PC-3 (cell line): ENCODE data around the gene FLT3. TPM values are rescaled to one million over a fixed set of nuclear protein-coding genes. Genes with fewer than 3 reads are reported as not detected.
"Not testable (repeated sequence)": the region's sequence is repeated elsewhere in the genome, so short reads cannot be mapped to it uniquely, and the experiment has no call there.

Experiments
- ATAC-seq: fragments of 200-7000 bp; cut with Tn5 transposase; 2 replicates; pipeline ENCODE4 v1.9.1; 2020; ENCODE audit warnings: mild to moderate bottlenecking, moderate library complexity
- BruUV-seq: library from RNA; stranded (reverse); fragments of 400-500 nt; replicated peaks from 2 replicates; lab custom pipeline; 2021; lab: Mats Ljungman, UMichigan
- CTCF ChIA-PET: fragments of 300-600 bp; sonication (Branson Sonifier 250); formaldehyde crosslinking; loops from one replicate; lab custom pipeline; 2022; ENCODE audit warnings: antibody characterized with exemption; lab: Charles Lee
- POLR2A ChIA-PET: fragments of 300-600 bp; sonication (Branson Sonifier 250); formaldehyde crosslinking; loops from one replicate; lab custom pipeline; 2022; ENCODE audit warnings: antibody characterized with exemption; ENCODE audit not compliant: unreplicated experiment; lab: Charles Lee
- DNase-seq: peaks from one replicate; pipeline ENCODE4 v3.0.0-alpha.2; 2015
- H2AFZ ChIP-seq: fragments of 300-600 bp; sonication (generic); 2 replicates; pipeline ENCODE4 v1.6.0; 2016; ENCODE audit warnings: antibody characterized with exemption, low read length
- H3F3A ChIP-seq: fragments of 300-600 bp; sonication (generic); one replicate; pipeline ENCODE4 v1.6.0; 2017; ENCODE audit warnings: antibody characterized with exemption, low read length, control low read depth, mild to moderate bottlenecking; ENCODE audit not compliant: unreplicated experiment
- H3K27ac ChIP-seq: fragments of 300-600 bp; sonication (generic); 2 replicates; pipeline ENCODE4 v1.5.1; 2016; ENCODE audit warnings: mild to moderate bottlenecking, low read length
- H3K27me3 ChIP-seq: fragments of 300-600 bp; sonication (generic); 2 replicates; pipeline ENCODE4 v1.6.1; 2016; ENCODE audit warnings: low read length, mixed read lengths
- H3K36me3 ChIP-seq: fragments of 300-600 bp; sonication (generic); 2 replicates; pipeline ENCODE4 v1.6.1; 2016; ENCODE audit warnings: low read depth, mixed run types, low read length, mixed read lengths
- H3K4me1 ChIP-seq: fragments of 300-600 bp; sonication (generic); 2 replicates; pipeline ENCODE4 v1.5.1; 2016; ENCODE audit warnings: low read length; ENCODE audit not compliant: insufficient read depth
- H3K4me2 ChIP-seq: fragments of 300-600 bp; sonication (generic); 2 replicates; pipeline ENCODE4 v1.6.0; 2016; ENCODE audit warnings: low read length
- H3K4me3 ChIP-seq: fragments of 300-600 bp; sonication (generic); 2 replicates; pipeline ENCODE4 v1.5.1; 2016; ENCODE audit warnings: mild to moderate bottlenecking, low read length, mixed read lengths
- H3K79me2 ChIP-seq: fragments of 300-600 bp; sonication (generic); 2 replicates; pipeline ENCODE4 v1.6.1; 2017; ENCODE audit warnings: low read length, mixed read lengths
- H3K9ac ChIP-seq: fragments of 300-600 bp; sonication (generic); 2 replicates; pipeline ENCODE4 v1.6.0; 2016; ENCODE audit warnings: mild to moderate bottlenecking, low read length
- H3K9me2 ChIP-seq: fragments of 300-600 bp; sonication (generic); replicated peaks from 2 replicates; pipeline ENCODE4 v1.6.1; 2016; ENCODE audit warnings: mixed run types, low read length, mixed read lengths
- H3K9me3 ChIP-seq: fragments of 300-600 bp; sonication (generic); 2 replicates; pipeline ENCODE4 v1.6.1; 2016; ENCODE audit warnings: low read length, mixed read lengths
- H4K20me1 ChIP-seq: fragments of 300-600 bp; sonication (generic); 2 replicates; pipeline ENCODE4 v1.6.1; 2016; ENCODE audit warnings: low read length, mixed read lengths
- EZH2 ChIP-seq: fragments of 300-600 bp; sonication (generic); IDR thresholded peaks from one replicate; pipeline ENCODE4 v1.6.1; 2017; ENCODE audit warnings: antibody characterized with exemption, mild to moderate bottlenecking, low read length; ENCODE audit not compliant: unreplicated experiment
- EZH2phosphoT487 ChIP-seq: fragments of 300-600 bp; sonication (generic); IDR thresholded peaks from 2 replicates; pipeline ENCODE4 v1.6.1; 2018; ENCODE audit warnings: mild to moderate bottlenecking, antibody characterized with exemption, low read length, borderline replicate concordance
- intact Hi-C: fragments of 100-400 bp; cut with micrococcal nuclease; formaldehyde crosslinking; loops from 2 replicates; pipeline ENCODE4 v1.9.0; 2023
- total RNA-seq: library from RNA; depleted of rRNA; stranded (reverse); fragments of >200 nt; gene quantifications from 2 replicates; pipeline ENCODE4 v1.2.3, GENCODE V29; 2014
- TF ChIP-seq, protein P1 (sequence below): fragments of 300-600 bp; sonication (generic); conservative IDR thresholded peaks from 2 replicates; pipeline ENCODE4 v1.5.1; 2017; ENCODE audit warnings: antibody characterized with exemption, low read depth, mild to moderate bottlenecking, low read length

Gene FLT3
- total RNA-seq, 1 experiment from 2014 or later = not detected

DNA sequence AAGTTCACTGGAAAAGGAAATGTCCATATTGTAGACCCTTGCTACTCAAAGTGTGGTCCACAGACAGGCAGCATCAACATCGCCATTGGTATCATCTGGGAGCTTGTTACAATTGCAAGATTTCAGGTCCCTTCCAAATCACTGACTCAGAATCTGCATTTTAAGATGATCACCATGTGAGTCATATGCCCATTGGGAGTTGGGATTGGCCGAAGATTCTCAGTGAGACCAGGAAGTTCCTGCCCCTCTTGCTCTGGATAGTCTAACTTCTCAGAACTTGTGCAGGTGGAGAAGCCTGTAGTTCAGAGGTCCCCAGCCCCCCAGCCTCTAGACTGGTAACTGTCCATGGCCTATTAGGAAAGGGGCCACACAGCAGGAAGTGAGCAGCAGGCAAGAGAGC lies 63.0 kb downstream of the FLT3 start:
- H2AFZ ChIP-seq = peak overlapping the region; percentile 51; the same call in 1 of the 2 replicates
- no peaks in the 10 kb centered on the region for H3K9me2 ChIP-seq
- no peak overlapping the region for H3K9ac ChIP-seq
- peaks cover 2% of the 10 kb centered on the region; the same call in 1 of the 2 replicates for H3K27me3 ChIP-seq
- H3F3A ChIP-seq = no peaks in the 10 kb centered on the region
- ChIA-PET CTCF (no interaction called here), POLR2A (no interaction called here)
- H3K27ac ChIP-seq = no peak overlapping the region
- peak; percentile 70 for DNase-seq
- H4K20me1 ChIP-seq = no peaks in the 10 kb centered on the region
- H3K4me1 ChIP-seq = peaks cover 11% of the 10 kb centered on the region; the same call in 1 of the 2 replicates
- intact Hi-C loops = no loop called here
- BruUV-seq = no TSS peak
- H3K4me3 ChIP-seq = no peak overlapping the region
- no peaks in the 10 kb centered on the region for H3K36me3 ChIP-seq
- no peaks in the 10 kb centered on the region for H3K79me2 ChIP-seq
- H3K9me3 ChIP-seq = no peaks in the 10 kb centered on the region
- ATAC-seq = peak; percentile 51; the same call in 1 of the 2 replicates
- no peak overlapping the region for H3K4me2 ChIP-seq
- TF ChIP-seq EZH2 (no peak), EZH2phosphoT487 (no peak)
- TF ChIP-seq, protein P1, sequence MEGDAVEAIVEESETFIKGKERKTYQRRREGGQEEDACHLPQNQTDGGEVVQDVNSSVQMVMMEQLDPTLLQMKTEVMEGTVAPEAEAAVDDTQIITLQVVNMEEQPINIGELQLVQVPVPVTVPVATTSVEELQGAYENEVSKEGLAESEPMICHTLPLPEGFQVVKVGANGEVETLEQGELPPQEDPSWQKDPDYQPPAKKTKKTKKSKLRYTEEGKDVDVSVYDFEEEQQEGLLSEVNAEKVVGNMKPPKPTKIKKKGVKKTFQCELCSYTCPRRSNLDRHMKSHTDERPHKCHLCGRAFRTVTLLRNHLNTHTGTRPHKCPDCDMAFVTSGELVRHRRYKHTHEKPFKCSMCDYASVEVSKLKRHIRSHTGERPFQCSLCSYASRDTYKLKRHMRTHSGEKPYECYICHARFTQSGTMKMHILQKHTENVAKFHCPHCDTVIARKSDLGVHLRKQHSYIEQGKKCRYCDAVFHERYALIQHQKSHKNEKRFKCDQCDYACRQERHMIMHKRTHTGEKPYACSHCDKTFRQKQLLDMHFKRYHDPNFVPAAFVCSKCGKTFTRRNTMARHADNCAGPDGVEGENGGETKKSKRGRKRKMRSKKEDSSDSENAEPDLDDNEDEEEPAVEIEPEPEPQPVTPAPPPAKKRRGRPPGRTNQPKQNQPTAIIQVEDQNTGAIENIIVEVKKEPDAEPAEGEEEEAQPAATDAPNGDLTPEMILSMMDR = no peak

DNA sequence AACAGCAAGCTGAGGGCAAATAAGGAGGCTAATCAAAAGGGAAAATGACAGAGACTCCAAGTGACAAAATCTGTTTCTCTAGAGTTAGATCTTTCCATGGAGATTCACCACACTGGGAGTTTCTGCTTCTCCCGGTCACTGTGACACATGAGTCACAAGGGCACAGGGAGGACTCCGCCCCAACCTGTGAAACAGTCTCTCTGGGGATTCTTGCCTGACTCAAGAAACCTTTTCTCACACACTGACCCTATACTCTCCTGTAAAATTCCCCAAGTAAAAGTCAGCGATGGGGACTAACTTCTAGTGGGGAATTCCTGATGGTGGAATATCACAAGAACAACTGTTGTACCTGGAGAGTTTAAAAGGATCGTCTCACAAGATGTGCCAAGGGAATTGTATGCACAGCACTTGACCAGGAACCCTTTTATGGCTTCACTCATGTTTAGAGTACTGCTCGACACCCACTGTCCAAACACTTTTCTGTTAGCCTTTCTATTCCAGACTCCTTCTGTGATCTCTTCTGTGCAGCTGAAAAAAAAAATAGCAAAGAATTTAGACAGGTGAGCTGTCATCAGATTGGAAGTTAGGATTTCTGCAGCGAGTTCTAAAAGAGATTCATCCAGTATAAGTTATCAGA lies 65.1 kb downstream of the FLT3 start:
- no TSS peak for BruUV-seq
- ChIA-PET POLR2A (no interaction called here), CTCF (no interaction called here)
- peaks cover 11% of the 10 kb centered on the region; the same call in 1 of the 2 replicates for H3K4me1 ChIP-seq
- H3F3A ChIP-seq = no peaks in the 10 kb centered on the region
- no peaks in the 10 kb centered on the region for H3K9me3 ChIP-seq
- no peak overlapping the region for H3K4me3 ChIP-seq
- H3K9ac ChIP-seq = no peak overlapping the region
- ATAC-seq = peak; percentile 31; the same call in 1 of the 2 replicates
- intact Hi-C loops = no loop called here
- TF ChIP-seq EZH2phosphoT487 = no peak
- TF ChIP-seq, protein P1 = no peak
- TF ChIP-seq EZH2 = no peak
- peak; percentile 48 for DNase-seq
- no peaks in the 10 kb centered on the region for H3K36me3 ChIP-seq
- H4K20me1 ChIP-seq = no peaks in the 10 kb centered on the region
- no peak overlapping the region for H2AFZ ChIP-seq
- H3K79me2 ChIP-seq = no peaks in the 10 kb centered on the region
- H3K4me2 ChIP-seq = peak overlapping the region; percentile 31; the same call in 1 of the 2 replicates
- H3K27ac ChIP-seq = no peak overlapping the region
- H3K9me2 ChIP-seq = no peaks in the 10 kb centered on the region
- no peaks in the 10 kb centered on the region for H3K27me3 ChIP-seq

DNA sequence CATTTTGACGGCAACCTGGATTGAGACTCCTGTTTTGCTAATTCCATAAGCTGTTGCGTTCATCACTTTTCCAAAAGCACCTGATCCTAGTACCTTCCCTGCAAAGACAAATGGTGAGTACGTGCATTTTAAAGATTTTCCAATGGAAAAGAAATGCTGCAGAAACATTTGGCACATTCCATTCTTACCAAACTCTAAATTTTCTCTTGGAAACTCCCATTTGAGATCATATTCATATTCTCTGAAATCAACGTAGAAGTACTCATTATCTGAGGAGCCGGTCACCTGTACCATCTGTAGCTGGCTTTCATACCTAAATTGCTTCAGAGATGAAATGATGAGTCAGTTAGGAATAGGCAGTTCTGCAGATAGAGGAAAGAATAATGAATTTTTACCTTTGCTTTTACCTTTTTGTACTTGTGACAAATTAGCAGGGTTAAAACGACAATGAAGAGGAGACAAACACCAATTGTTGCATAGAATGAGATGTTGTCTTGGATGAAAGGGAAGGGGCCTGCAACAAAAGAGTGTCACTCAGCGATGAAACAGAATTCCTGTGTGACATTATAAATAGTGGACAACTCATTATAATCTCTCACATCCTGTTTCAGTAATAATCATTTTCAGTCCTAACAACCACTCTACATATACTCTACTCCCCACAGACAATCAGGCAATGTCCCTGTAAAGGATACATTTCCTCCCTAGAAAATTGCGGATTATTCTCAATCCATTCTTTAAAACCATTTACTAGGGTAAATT lies 66.3 kb downstream of the FLT3 start:
- H2AFZ ChIP-seq = no peak overlapping the region
- no peak overlapping the region for H3K27ac ChIP-seq
- no TSS peak for BruUV-seq
- peaks cover 11% of the 10 kb centered on the region; the same call in 1 of the 2 replicates for H3K4me1 ChIP-seq
- no peak for ATAC-seq
- no peaks in the 10 kb centered on the region for H3K36me3 ChIP-seq
- no peaks in the 10 kb centered on the region for H3K79me2 ChIP-seq
- no peak for TF ChIP-seq EZH2phosphoT487
- TF ChIP-seq, protein P1 = no peak
- no peaks in the 10 kb centered on the region for H4K20me1 ChIP-seq
- CTCF ChIA-PET = no interaction called here
- H3K27me3 ChIP-seq = no peaks in the 10 kb centered on the region
- no peaks in the 10 kb centered on the region for H3F3A ChIP-seq
- intact Hi-C loops = no loop called here
- no peak overlapping the region for H3K4me3 ChIP-seq
- H3K4me2 ChIP-seq = no peak overlapping the region
- DNase-seq = no peak
- no peaks in the 10 kb centered on the region for H3K9me2 ChIP-seq
- no peak overlapping the region for H3K9ac ChIP-seq
- POLR2A ChIA-PET = no interaction called here
- no peaks in the 10 kb centered on the region for H3K9me3 ChIP-seq

DNA sequence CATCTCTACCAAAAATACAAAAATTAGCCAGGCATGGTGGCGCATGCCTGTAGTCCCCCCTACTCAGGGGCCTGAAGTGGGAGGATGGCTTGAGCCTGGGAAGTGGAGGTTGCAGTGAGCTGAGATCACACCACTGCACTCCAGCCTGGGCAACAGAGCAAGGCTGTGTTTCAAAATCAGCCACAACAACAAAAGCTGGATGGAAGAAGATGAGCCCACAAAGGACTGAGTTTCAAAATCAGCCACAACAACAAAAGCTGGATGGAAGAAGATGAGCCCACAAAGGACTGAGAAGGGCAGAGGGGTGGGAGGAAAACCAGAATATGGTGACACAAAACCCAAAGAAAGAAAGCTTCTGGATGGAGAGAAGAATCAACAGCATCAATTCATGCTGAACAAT lies 67.9 kb downstream of the FLT3 start:
- intact Hi-C loops, H3K36me3 ChIP-seq, H3K9me3 ChIP-seq, H3F3A ChIP-seq, CTCF ChIA-PET, H3K27me3 ChIP-seq, H3K9me2 ChIP-seq, H3K4me3 ChIP-seq, POLR2A ChIA-PET, H3K9ac ChIP-seq, H2AFZ ChIP-seq, H3K4me2 ChIP-seq, ATAC-seq, BruUV-seq, H3K4me1 ChIP-seq, DNase-seq, H4K20me1 ChIP-seq, H3K79me2 ChIP-seq, H3K27ac ChIP-seq: not testable (repeated sequence)
